K562 (cell line): ENCODE measurements around the gene ZNF48. TPM values are rescaled to one million over a fixed set of nuclear protein-coding genes. Genes with fewer than 3 reads are reported as not detected.

Experiments
- AFF4 ChIP-seq: sonication (generic); formaldehyde crosslinking; IDR thresholded peaks from 2 replicates; pipeline ENCODE4 v1.8.0; 2023; ENCODE audit warnings: mild to moderate bottlenecking, missing genetic modification reagents
- CTBP1 ChIP-seq: fragments of 450-650 bp; IDR thresholded peaks from 2 replicates; pipeline ENCODE4 v1.6.1; 2016; ENCODE audit warnings: borderline replicate concordance
- E2F3 ChIP-seq: fragments of 250-450 bp; sonication (Bioruptor Pico); IDR thresholded peaks from 2 replicates; pipeline ENCODE4 v1.4.0; 2020; ENCODE audit warnings: mild to moderate bottlenecking
- FOXJ3 ChIP-seq: sonication (generic); formaldehyde crosslinking; IDR thresholded peaks from 2 replicates; pipeline ENCODE4 v1.4.0; 2020; ENCODE audit warnings: mild to moderate bottlenecking, missing genetic modification reagents
- GTF2A2 ChIP-seq: IDR thresholded peaks from 2 replicates; pipeline ENCODE4 v1.6.1; 2016; ENCODE audit warnings: mild to moderate bottlenecking, missing genetic modification characterization, missing compliant biosample characterization
- GTF2E2 ChIP-seq: fragments of 200-800 bp; sonication (Bioruptor generic); IDR thresholded peaks from 2 replicates; pipeline ENCODE4 v1.6.1; 2016; ENCODE audit warnings: missing genetic modification characterization, missing compliant biosample characterization
- NR4A1 ChIP-seq, 2 experiments: fragments of 250-450 bp in 1 of 2; fragments of 450-650 bp in 1 of 2; sonication (Bioruptor Pico) in 1 of 2; IDR thresholded peaks; 2 replicates each; pipeline versions ENCODE4 v1.4.0 to v1.6.1; 2016 to 2020; ENCODE audit warnings: mild to moderate bottlenecking in 2 of 2, missing compliant biosample characterization in 1 of 2, missing genetic modification characterization in 1 of 2, moderate library complexity in 1 of 2
- PATZ1 ChIP-seq: fragments of 250-450 bp; sonication (Bioruptor Pico); IDR thresholded peaks from 2 replicates; pipeline ENCODE4 v1.5.0; 2020; ENCODE audit warnings: mild to moderate bottlenecking, borderline replicate concordance
- POLR2AphosphoS2 ChIP-seq: IDR thresholded peaks from 2 replicates; pipeline ENCODE4 v1.6.1; 2012; ENCODE audit warnings: low read length, improper control_type of control experiment
- POLR2AphosphoS5 ChIP-seq: IDR thresholded peaks from 2 replicates; pipeline ENCODE4 v1.6.1; 2011; ENCODE audit warnings: mild to moderate bottlenecking, low read depth, low read length, moderate library complexity; ENCODE audit not compliant: control insufficient read depth, insufficient read depth
- RBM14 ChIP-seq: fragments of 200-400 bp; formaldehyde crosslinking; IDR thresholded peaks from 2 replicates; pipeline ENCODE4 v1.6.1; 2018; ENCODE audit warnings: low read depth, mild to moderate bottlenecking, low read length, moderate library complexity, borderline replicate concordance; ENCODE audit not compliant: insufficient read depth
- SMC3 ChIP-seq: conservative IDR thresholded peaks from 2 replicates; pipeline ENCODE4 v1.6.1; 2011; ENCODE audit warnings: low read depth, low read length, improper control_type of control experiment; ENCODE audit not compliant: insufficient read depth
- SPI1 ChIP-seq: IDR thresholded peaks from 2 replicates; pipeline ENCODE4 v1.6.1; 2011; ENCODE audit warnings: low read depth, low read length, control low read depth, borderline replicate concordance
- ZBTB11 ChIP-seq, 3 experiments: fragments of 200-800 bp in 1 of 3; fragments of 250-450 bp in 1 of 3; fragments of 450-650 bp in 1 of 3; sonication (Bioruptor Pico) in 1 of 3; sonication (Bioruptor generic) in 1 of 3; formaldehyde crosslinking in 1 of 3; IDR thresholded peaks; 2 replicates each; pipeline versions ENCODE4 v1.6.1 to v1.8.0; 2016 to 2022; ENCODE audit warnings: mild to moderate bottlenecking in 2 of 3, missing genetic modification characterization in 2 of 3, missing compliant biosample characterization in 1 of 3, moderate library complexity in 1 of 3
- ZNF239 ChIP-seq: fragments of 250-450 bp; sonication (Bioruptor Pico); IDR thresholded peaks from 2 replicates; pipeline ENCODE4 v1.4.0; 2020; ENCODE audit warnings: mild to moderate bottlenecking
- polyA plus RNA-seq, 8 experiments: library from polyadenylated mRNA; depleted of rRNA in 4 of 8; stranded (reverse) in 5 of 8; unstranded in 3 of 8; fragments of >200 nt; fragmentation: Nextera tagmentation in 2 of 8; fragmentation: Illumina TruSeq in 1 of 8; extraction: Ambion mirVana in 2 of 8; extraction: Trizol in 1 of 8; gene quantifications; 2 replicates each; pipeline versions ENCODE4 v1.2.1 to v1.2.3, GENCODE V29; 2011 to 2014; ENCODE audit warnings: inconsistent platforms in 1 of 8, missing spikeins in 1 of 8
- total RNA-seq, 7 experiments: library from RNA; depleted of rRNA in 6 of 7; stranded (reverse); fragments of >200 nt in 6 of 7; fragmentation: Illumina TruSeq in 2 of 7; extraction: Trizol in 2 of 7; gene quantifications; 2 replicates each; pipeline versions ENCODE4 v1.2.1 to v1.2.3, GENCODE V29; 2011 to 2021; ENCODE audit warnings: low replicate concordance in 1 of 7

The ZNF48 gene
- total and polyA plus RNA-seq, 9 of the 15 experiments (the other 6 are each of a cell fraction or from before 2014, with no cell fraction given), result 0.38 to 11.6 (median 4.7) TPM

GRCh38 chr16:30378236-30379157 lies 16.7 kb upstream of the ZNF48 start (continued):
- TF ChIP-seq SMC3 (0 out of 2 replicates have a peak, but pooled peaks have one; percentile 12), ZBTB11 (CRISPR knock-in tag; IDR thresholded peaks at IDR 0.05) (peak in 1 of 3 experiments; percentile 46; a peak in 1 of 6 replicates), GTF2E2 (tag) (no peak; the same call in 1 of the 2 replicates), RBM14 (no peak), E2F3 (CRISPR knock-in tag) (peak; percentile 85), GTF2A2 (tag) (no peak), POLR2AphosphoS2 (peak; percentile 75; the same call in 1 of the 2 replicates), PATZ1 (CRISPR knock-in tag) (no peak), AFF4 (CRISPR knock-in tag) (peak; percentile 37; the same call in 1 of the 2 replicates), POLR2AphosphoS5 (peak; percentile 44; the same call in 1 of the 2 replicates), FOXJ3 (no peak), CTBP1 (peak; percentile 85), ZNF239 (CRISPR knock-in tag) (no peak), NR4A1 (CRISPR knock-in tag; IDR thresholded peaks at IDR 0.05) (no peak), NR4A1 (tag; IDR thresholded peaks at IDR 0.05) (no peak), SPI1 (no peak)
